Prostate gland (tissue), 2 donors: ENCODE results near the gene DRC3. TPM values are rescaled to one million over a fixed set of nuclear protein-coding genes. Genes with fewer than 3 reads are reported as not detected.
A peak's percentile ranks its signal among the peaks of the same experiment; 100 is the strongest.

Source experiments
- DNase-seq: peaks from one replicate; pipeline ENCODE4 v3.0.0-alpha.2; 2019; ENCODE audit warnings: low spot score
- H3K27ac ChIP-seq, 2 donors: fragments of 200-600 bp; sonication (generic); 2 replicates each; pipeline ENCODE4 v1.5.1; 2017 to 2019
- H3K27me3 ChIP-seq: fragments of 200-600 bp; sonication (generic); replicated peaks from 2 replicates; pipeline ENCODE4 v1.5.1; 2019; ENCODE audit not compliant: insufficient read depth
- H3K36me3 ChIP-seq, 2 donors: fragments of 200-600 bp; sonication (generic); 1 replicate in 1 of 2; 2 replicates in 1 of 2; pipeline versions ENCODE4 v1.5.1 to v1.8.1; 2017 to 2019
- H3K4me1 ChIP-seq: fragments of 200-600 bp; sonication (generic); replicated peaks from 2 replicates; pipeline ENCODE4 v1.5.1; 2019
- H3K4me3 ChIP-seq, 2 donors: fragments of 200-600 bp; sonication (generic); 2 replicates each; pipeline ENCODE4 v1.5.1; 2017 to 2019
- H3K9me3 ChIP-seq: fragments of 200-600 bp; sonication (generic); 2 replicates; pipeline ENCODE4 v1.5.1; 2017
- CTCF ChIP-seq, 4 experiments: fragments of 200-600 bp in 2 of 4; fragments of 450-650 bp in 2 of 4; sonication (generic) in 2 of 4; IDR thresholded peaks; 1 replicate in 3 of 4; 2 replicates in 1 of 4; pipeline ENCODE4 v1.5.1; 2016 to 2019; ENCODE audit warnings: antibody characterized with exemption in 4 of 4, mild to moderate bottlenecking in 2 of 4, moderate library complexity in 2 of 4
- POLR2A ChIP-seq: fragments of 450-650 bp; IDR thresholded peaks from one replicate; pipeline ENCODE4 v1.6.1; 2016; ENCODE audit warnings: antibody characterized with exemption, mild to moderate bottlenecking
- POLR2AphosphoS5 ChIP-seq: sonication (generic); formaldehyde crosslinking; IDR thresholded peaks from one replicate; pipeline ENCODE4 v1.6.1; 2017; ENCODE audit warnings: antibody characterized with exemption
- WGBS: methylation state at CpG from one replicate; pipeline ENCODE4 v1.1.5; 2018; 5-methylcytosine and 5-hydroxymethylcytosine counted together
- intact Hi-C: fragments of 100-400 bp; cut with DNase I; formaldehyde crosslinking; loops from one replicate; pipeline ENCODE4 v1.14.2; 2022
- total RNA-seq, 2 donors: library from RNA; depleted of rRNA; stranded (reverse); fragments of >200 nt; gene quantifications; one replicate each; pipeline ENCODE4 v1.1.0, GENCODE V29; 2016

Gene DRC3
- total RNA-seq, 2 donors from 2014 or later = 4.5 to 10.0 TPM

- H3K27ac ChIP-seq = no peak overlapping the region
- no peak for TF ChIP-seq POLR2AphosphoS5
- no peak for TF ChIP-seq CTCF (IDR thresholded peaks at IDR 0.05)
- TF ChIP-seq POLR2A = no peak
- WGBS = 97% methylated on average over 3 of the region's 3 CpGs
- H3K36me3 ChIP-seq = no peaks in the 10 kb centered on the region
- intact Hi-C loops = no loop called here
- no peak overlapping the region for H3K4me3 ChIP-seq
- H3K9me3 ChIP-seq = no peaks in the 10 kb centered on the region
- peaks cover 24% of the 10 kb centered on the region for H3K4me1 ChIP-seq
- no peaks in the 10 kb centered on the region for H3K27me3 ChIP-seq
- no peak for DNase-seq
These were observed 26.6 kb upstream of the DRC3 start for GRCh38 chr17:17946093-17946492.

- no peak for DNase-seq
- 66% methylated on average over 5 of the region's 5 CpGs for WGBS
- Histone ChIP-seq H3K4me1 (peaks cover 18% of the 10 kb centered on the region), H3K27me3 (no peaks in the 10 kb centered on the region), H3K9me3 (no peaks in the 10 kb centered on the region), H3K27ac (peak overlapping the region; percentile 61 to 80), H3K36me3 (no peaks in the 10 kb centered on the region), H3K4me3 (no peak overlapping the region)
- intact Hi-C loops = no loop called here
- TF ChIP-seq POLR2AphosphoS5 (no peak), POLR2A (no peak), CTCF (IDR thresholded peaks at IDR 0.05) (no peak)
These were observed 25.4 kb upstream of the DRC3 start for GRCh38 chr17:17947309-17947708.

GRCh38 chr17:17947966-17948365 lies 24.7 kb upstream of the DRC3 start:
- Histone ChIP-seq H3K4me3 (no peak overlapping the region), H3K27ac (peak overlapping the region; percentile 61 to 80), H3K36me3 (no peaks in the 10 kb centered on the region), H3K9me3 (no peaks in the 10 kb centered on the region), H3K27me3 (no peaks in the 10 kb centered on the region), H3K4me1 (peaks cover 16% of the 10 kb centered on the region)
- WGBS = 53% methylated on average over 1 of the region's 1 CpG
- DNase-seq = no peak
- intact Hi-C loops = no loop called here
- TF ChIP-seq POLR2A (no peak), CTCF (IDR thresholded peaks at IDR 0.05) (no peak), POLR2AphosphoS5 (peak; percentile 78)

GRCh38 chr17:17950347-17950746 lies 22.3 kb upstream of the DRC3 start:
- WGBS = 86% methylated on average over 7 of the region's 7 CpGs
- Histone ChIP-seq H3K27ac (peak overlapping the region; percentile 70 to 80), H3K4me3 (no peak overlapping the region), H3K4me1 (peaks cover 6% of the 10 kb centered on the region), H3K9me3 (no peaks in the 10 kb centered on the region), H3K27me3 (no peaks in the 10 kb centered on the region), H3K36me3 (no peaks in the 10 kb centered on the region)
- TF ChIP-seq POLR2AphosphoS5 (no peak), CTCF (IDR thresholded peaks at IDR 0.05) (no peak), POLR2A (no peak)
- DNase-seq = peak; percentile 43
- intact Hi-C loops = no loop called here

- intact Hi-C loops = no loop called here
- DNase-seq = no peak
- Histone ChIP-seq H3K36me3 (no peaks in the 10 kb centered on the region), H3K27me3 (no peaks in the 10 kb centered on the region), H3K4me3 (no peak overlapping the region), H3K4me1 (peaks cover 6% of the 10 kb centered on the region), H3K27ac (peak overlapping the region; percentile 70 to 80), H3K9me3 (no peaks in the 10 kb centered on the region)
- WGBS = 82% methylated on average over 1 of the region's 1 CpG
- no peak for TF ChIP-seq POLR2AphosphoS5
- TF ChIP-seq CTCF (IDR thresholded peaks at IDR 0.05) = no peak
- no peak for TF ChIP-seq POLR2A
These were observed 21.9 kb upstream of the DRC3 start for GRCh38 chr17:17950806-17951205.
